ENCODE results near the gene CKB.

CKB gene

GRCh38 chr14:103508521-103509329 is 13.9 kb downstream of the CKB start:
- no peak for ATAC-seq
- TF ChIP-seq GLIS3 (CRISPR knock-in tag; IDR thresholded peaks at IDR 0.05) (no peak), ISL1 (CRISPR knock-in tag; IDR thresholded peaks at IDR 0.05) (no peak), ZNF8 (CRISPR knock-in tag; IDR thresholded peaks at IDR 0.05) (no peak), PATZ1 (CRISPR knock-in tag; IDR thresholded peaks at IDR 0.05; ENCODE audit: borderline replicate concordance) (no peak), CSRNP3 (CRISPR knock-in tag; IDR thresholded peaks at IDR 0.05) (no peak), RARB (CRISPR knock-in tag; IDR thresholded peaks at IDR 0.05) (no peak), CREB5 (CRISPR knock-in tag; IDR thresholded peaks at IDR 0.05; ENCODE audit: low read depth) (no peak), ZC3H10 (CRISPR knock-in tag; IDR thresholded peaks at IDR 0.05) (no peak), TOX (CRISPR knock-in tag; IDR thresholded peaks at IDR 0.05; ENCODE audit: borderline replicate concordance) (no peak), OSR1 (CRISPR knock-in tag; IDR thresholded peaks at IDR 0.05) (no peak)

- TF ChIP-seq ZFP30 (CRISPR knock-in tag; IDR thresholded peaks at IDR 0.05) (no peak), BACH2 (CRISPR knock-in tag; IDR thresholded peaks at IDR 0.05; ENCODE audit: borderline replicate concordance) (no peak), TSHZ2 (CRISPR knock-in tag; IDR thresholded peaks at IDR 0.05) (no peak), POU6F1 (CRISPR knock-in tag; IDR thresholded peaks at IDR 0.05; ENCODE audit: borderline replicate concordance, low read depth) (no peak), RARB (CRISPR knock-in tag; IDR thresholded peaks at IDR 0.05) (no peak), GLIS3 (CRISPR knock-in tag; IDR thresholded peaks at IDR 0.05) (no peak), TOX (CRISPR knock-in tag; IDR thresholded peaks at IDR 0.05; ENCODE audit: borderline replicate concordance) (no peak), SNAI2 (CRISPR knock-in tag; IDR thresholded peaks at IDR 0.05) (no peak), ZNF8 (CRISPR knock-in tag; IDR thresholded peaks at IDR 0.05) (no peak), CREB5 (CRISPR knock-in tag; IDR thresholded peaks at IDR 0.05; ENCODE audit: low read depth) (no peak), ZC3H10 (CRISPR knock-in tag; IDR thresholded peaks at IDR 0.05) (no peak)
- ATAC-seq: no peak
These were observed 14.9 kb downstream of the CKB start for GRCh38 chr14:103507751-103508150.

- peak; percentile 33; the same call in 1 of the 3 replicates for ATAC-seq
These were observed 17.6 kb downstream of the CKB start for GRCh38 chr14:103504991-103505565.

More at GRCh38 chr14:103504991-103505565, 17.6 kb downstream of the CKB start:
- TF ChIP-seq RARB (CRISPR knock-in tag; IDR thresholded peaks at IDR 0.05): no peak
- TF ChIP-seq ZFP30 (CRISPR knock-in tag; IDR thresholded peaks at IDR 0.05): no peak
- no peak for TF ChIP-seq ZNF70 (CRISPR knock-in tag; IDR thresholded peaks at IDR 0.05)
- no peak for TF ChIP-seq TCF4 (CRISPR knock-in tag; IDR thresholded peaks at IDR 0.05; ENCODE audit: borderline replicate concordance)

Measured in SK-N-SH treated with all-trans-retinoic acid at 6 μM for 48 hours (cell line).